GM19452 (cell line): Measurements from ENCODE around the gene TMEM80.
"Not testable (repeated sequence)": the region's sequence is repeated elsewhere in the genome, so short reads cannot be mapped to it uniquely, and the experiment has no call there.

ENCODE experiments used
- ATAC-seq: cut with Tn5 transposase; IDR thresholded peaks from one replicate; pipeline ENCODE4 v1.9.1; 2021; ENCODE audit not compliant: unreplicated experiment

The TMEM80 gene

GRCh38 chr11:720642-721246 is 25.1 kb downstream of the TMEM80 start:
- ATAC-seq: no peak

DNA sequence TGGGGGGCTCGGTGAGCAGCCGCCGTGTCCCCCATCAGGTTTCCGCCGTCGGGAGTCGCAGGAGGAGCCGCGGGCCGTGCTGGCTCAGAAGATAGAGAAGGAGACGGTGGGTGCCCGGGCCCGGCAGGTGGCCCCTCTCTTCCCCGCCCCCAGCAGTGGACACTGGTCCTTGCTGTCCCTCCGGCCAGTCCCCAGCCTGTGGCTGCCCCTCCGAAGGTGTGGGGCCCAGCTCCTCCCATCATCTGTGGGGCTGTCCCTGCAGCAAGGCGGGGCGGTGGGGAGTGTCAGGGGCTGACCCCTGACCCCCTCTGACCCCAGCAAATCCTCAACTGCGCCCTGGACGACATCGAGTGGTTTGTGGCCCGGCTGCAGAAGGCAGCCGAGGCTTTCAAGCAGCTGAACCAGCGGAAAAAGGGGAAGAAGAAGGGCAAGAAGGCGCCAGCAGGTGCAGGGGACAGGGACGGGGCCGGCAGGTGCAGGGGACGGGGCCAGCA is 25.7 kb downstream of the TMEM80 start:
- ATAC-seq: no peak

DNA sequence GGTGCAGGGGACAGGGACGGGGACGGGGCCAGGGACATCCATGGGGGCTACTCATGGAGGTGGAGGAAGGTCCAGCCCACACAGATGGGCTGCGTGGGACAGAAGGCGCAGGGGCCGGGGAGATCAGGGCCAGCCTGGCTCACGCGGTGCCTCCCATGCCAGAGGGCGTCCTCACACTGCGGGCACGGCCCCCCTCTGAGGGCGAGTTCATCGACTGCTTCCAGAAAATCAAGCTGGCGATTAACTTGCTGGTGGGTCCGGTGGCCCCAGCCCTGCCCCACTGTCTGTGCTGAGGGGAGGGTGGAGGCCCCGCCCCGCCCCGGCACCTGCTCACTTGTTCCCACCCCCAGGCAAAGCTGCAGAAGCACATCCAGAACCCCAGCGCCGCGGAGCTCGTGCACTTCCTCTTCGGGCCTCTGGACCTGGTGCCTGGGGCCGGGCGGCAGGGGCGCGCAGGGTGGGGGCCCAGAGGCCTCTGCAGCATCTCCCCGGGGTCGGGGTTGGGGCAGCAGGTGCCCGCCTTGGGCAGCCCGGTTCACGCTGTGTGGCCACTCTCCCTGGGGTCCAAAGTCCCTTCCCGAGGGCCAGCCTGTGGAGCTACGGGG is 26.2 kb downstream of the TMEM80 start:
- no peak for ATAC-seq

DNA sequence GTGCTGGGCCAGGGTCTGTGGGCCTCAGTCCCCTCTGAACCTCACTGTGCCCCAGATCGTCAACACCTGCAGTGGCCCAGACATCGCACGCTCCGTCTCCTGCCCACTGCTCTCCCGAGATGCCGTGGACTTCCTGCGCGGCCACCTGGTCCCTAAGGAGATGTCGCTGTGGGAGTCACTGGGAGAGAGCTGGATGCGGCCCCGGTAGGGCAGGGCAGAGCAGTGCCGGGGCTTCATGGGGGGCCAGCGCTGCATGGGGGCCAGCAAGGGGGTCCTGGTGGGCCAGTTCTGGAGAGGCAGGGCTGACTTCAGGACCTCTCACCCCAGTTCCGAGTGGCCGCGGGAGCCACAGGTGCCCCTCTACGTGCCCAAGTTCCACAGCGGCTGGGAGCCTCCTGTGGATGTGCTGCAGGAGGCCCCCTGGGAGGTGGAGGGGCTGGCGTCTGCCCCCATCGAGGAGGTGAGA is 26.8 kb downstream of the TMEM80 start:
- no peak for ATAC-seq

GRCh38 chr11:723120-723883 is 27.7 kb downstream of the TMEM80 start:
- no peak for ATAC-seq

- ATAC-seq: no peak
These were observed 28.6 kb downstream of the TMEM80 start for GRCh38 chr11:724049-724777.

DNA sequence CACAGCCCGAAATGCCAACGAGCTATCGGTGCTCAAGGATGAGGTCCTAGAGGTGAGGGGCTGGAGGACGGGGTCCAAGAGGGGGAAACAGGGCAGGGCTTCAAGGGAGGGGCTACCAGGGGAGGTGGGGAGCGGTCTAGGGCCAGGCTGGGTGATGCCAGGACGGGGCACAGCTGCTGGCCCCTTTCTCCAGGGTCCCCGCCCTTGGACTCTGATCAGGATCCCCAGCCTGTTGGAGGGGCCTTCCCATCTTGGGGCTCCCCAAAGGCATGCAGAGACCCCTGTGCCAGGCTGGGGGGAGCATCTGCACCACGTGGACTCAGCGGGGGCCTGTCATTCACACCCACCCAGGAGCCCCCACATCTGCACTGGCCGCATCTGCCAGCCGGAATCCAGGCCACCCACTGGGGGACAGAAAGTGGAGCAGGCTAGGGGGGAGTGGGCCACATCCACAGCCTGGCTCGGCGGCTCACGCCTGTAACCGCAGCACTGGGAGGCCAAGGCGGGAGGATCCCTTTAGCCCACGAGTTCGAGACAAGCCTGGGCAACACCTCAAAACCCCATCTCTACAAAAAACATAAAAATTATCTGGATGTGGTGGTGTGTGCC is 29.3 kb downstream of the TMEM80 start:
- no peak for ATAC-seq

DNA sequence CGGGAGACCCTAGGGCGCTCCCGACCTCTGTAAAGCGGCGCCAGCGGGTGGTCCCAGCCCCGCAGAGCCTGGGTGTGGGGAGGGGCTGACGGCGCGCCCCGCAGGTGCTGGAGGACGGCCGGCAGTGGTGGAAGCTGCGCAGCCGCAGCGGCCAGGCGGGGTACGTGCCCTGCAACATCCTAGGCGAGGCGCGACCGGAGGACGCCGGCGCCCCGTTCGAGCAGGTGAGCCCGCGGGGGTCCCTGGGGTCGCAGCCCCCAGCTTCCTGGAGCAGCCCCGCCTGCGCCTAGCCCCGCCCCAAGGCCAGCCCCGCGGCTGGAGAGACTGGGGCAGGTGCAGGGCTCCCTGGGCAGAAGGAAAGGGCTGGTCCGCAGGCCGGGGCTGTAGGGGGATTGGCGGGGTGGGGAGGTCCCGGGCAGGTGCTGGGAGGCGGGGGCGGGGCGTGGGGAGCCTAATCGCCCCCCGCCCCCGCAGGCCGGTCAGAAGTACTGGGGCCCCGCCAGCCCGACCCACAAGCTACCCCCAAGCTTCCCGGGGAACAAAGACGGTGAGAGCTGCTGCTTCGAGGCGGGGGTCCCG is 30.1 kb downstream of the TMEM80 start:
- ATAC-seq: no peak

DNA sequence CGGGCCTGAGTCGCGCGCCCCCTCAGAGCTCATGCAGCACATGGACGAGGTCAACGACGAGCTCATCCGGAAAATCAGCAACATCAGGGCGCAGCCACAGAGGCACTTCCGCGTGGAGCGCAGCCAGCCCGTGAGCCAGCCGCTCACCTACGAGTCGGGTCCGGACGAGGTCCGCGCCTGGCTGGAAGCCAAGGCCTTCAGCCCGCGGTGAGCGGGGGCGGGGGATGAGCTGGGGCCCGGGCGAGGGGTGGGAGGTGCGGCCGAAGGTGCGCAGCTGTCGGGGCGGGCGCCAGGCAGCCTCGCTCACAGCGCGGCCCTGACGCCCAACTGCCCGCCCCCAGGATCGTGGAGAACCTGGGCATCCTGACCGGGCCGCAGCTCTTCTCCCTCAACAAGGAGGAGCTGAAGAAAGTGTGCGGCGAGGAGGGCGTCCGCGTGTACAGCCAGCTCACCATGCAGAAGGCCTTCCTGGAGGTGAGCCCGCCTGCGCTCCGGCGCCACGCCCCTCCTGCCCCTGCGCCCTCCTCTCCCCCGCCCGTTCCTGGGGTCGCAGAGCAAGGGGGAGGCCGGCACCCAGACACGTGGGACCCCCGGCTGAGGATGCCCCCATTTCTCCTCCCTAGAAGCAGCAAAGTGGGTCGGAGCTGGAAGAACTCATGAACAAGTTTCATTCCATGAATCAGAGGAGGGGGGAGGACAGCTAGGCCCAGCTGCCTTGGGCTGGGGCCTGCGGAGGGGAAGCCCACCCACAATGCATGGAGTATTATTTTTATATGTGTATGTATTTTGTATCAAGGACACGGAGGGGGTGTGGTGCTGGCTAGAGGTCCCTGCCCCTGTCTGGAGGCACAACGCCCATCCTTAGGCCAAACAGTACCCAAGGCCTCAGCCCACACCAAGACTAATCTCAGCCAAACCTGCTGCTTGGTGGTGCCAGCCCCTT is 30.9 kb downstream of the TMEM80 start:
- no peak for ATAC-seq

GRCh38 chr11:727281-727701 is 31.7 kb downstream of the TMEM80 start:
- ATAC-seq: no peak

GRCh38 chr11:727859-728748 is 32.5 kb downstream of the TMEM80 start:
- ATAC-seq: no peak

DNA sequence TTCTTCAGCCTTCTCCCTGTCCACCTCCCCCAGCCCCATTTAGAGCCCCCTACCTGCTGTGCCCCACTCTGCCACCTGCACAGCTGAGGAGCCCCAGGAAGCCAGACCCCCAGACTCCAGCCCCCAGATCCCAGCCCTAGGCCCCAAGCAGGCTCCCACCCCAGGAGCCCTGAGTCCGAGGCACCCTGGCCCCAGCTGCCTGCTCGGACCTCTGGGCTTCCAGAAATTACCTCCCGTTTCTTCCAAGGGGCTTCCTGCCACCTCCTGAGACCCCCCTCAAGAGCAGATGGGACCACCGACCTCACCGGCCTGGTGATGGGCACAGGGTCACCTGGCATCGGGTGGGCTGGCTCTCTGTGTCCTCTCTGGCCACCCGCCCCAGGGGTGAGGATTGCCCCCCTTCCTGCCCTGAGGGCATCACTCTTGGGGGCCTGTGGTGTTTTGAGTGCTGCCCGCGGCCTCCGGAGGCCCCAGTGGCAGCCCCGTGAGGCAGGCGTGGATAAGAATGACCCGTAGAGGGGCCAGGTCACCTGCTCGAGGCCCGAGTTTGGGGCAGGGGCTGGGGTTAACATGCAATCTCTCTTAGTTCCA is 33.4 kb downstream of the TMEM80 start:
- no peak for ATAC-seq

DNA sequence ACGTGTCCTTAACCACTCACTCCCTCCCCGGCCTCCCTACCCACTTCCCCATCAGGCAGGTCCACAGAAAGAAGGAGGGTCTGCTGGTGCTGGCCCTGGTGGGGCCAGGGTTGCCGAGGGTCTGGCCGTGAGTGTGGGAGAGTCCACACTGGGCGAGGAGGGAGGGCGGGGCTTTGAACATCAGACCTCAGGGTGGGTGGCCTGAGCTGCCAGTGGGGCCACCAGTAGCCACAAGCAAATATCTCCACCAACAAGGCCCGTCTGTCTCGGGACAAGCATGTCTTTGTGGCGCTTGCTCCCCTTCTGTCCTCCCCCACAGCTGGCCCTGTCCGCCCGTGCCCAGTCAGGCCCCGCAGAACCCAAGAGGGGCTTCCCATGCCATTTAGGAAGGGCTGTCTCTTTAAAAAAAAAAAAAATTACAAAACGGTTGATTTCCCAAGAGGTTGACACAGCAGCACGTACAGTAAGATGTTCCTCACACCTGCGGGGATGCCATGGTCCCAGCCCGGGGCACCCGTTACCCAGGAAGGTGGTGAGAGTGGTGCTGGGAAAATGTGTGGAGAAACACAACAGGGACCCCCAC is 34.0 kb downstream of the TMEM80 start:
- no peak for ATAC-seq

DNA sequence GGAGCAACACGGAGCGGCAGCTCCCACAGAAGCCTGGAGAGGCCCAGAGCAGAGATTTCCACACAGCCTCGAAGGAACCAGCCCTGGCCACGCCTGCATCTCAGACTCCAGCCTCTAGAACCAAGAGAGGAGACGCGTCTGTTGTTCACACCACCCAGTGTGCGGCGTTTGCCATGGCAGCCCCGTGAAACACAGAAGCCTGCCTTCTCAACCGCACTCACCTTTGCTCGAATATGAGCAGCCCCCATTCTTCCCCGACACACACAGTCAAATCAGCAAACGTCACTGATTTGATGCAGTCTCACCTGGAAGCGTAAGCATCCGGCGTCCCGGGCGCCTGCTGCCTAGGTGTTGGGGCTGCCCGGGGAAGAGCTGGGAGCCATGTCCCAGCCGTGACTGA is 37.5 kb downstream of the TMEM80 start:
- no peak for ATAC-seq

DNA sequence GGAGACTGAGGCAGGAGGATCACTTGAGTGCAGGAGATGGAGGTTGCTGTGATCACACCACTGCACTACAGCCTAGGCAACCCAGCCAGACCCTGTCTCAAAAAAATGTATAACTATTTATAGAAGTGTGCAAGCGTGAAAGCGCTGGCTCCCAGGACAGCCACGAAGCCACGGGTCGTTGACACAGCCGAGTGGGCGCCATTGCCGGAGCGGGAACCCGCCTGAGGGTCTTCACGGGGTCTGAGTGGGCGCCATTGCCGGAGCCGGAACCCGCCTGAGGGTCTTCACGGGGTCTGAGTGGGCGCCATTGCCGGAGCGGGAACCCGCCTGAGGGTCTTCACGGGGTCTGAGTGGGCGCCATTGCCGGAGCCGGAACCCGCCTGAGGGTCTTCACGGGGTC is 38.9 kb downstream of the TMEM80 start:
- ATAC-seq: not testable (repeated sequence)

DNA sequence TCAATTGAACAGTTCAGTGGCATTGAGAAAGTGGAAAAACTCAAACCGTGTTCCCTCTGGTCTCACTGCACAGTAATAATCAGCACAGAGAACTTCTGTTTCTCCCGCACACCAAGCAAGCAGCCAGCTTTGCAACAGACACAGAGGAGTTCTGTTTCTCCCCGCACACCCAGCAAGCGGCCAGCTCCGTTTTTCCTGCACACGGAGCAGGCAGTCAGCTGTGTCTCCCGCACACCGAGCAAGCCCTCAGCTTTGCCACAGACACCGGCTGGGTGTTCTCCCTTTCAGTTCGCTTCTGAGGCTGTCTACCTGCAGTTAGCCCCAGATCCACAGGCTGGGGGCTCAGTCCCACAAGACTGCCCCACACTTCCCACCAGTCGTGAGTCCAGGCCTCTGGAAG is 41.8 kb downstream of the TMEM80 start:
- ATAC-seq: no peak

GRCh38 chr11:737899-738298 is 42.3 kb downstream of the TMEM80 start:
- not testable (repeated sequence) for ATAC-seq

GRCh38 chr11:742156-742546 is 46.5 kb downstream of the TMEM80 start:
- no peak for ATAC-seq
